GM21717 (cell line): ENCODE results near the gene INPP4A.

Experiments used
- ATAC-seq: cut with Tn5 transposase; IDR thresholded peaks from one replicate; pipeline ENCODE4 v1.9.1; 2021; ENCODE audit warnings: mild to moderate bottlenecking, moderate library complexity; ENCODE audit not compliant: unreplicated experiment

Gene INPP4A

DNA sequence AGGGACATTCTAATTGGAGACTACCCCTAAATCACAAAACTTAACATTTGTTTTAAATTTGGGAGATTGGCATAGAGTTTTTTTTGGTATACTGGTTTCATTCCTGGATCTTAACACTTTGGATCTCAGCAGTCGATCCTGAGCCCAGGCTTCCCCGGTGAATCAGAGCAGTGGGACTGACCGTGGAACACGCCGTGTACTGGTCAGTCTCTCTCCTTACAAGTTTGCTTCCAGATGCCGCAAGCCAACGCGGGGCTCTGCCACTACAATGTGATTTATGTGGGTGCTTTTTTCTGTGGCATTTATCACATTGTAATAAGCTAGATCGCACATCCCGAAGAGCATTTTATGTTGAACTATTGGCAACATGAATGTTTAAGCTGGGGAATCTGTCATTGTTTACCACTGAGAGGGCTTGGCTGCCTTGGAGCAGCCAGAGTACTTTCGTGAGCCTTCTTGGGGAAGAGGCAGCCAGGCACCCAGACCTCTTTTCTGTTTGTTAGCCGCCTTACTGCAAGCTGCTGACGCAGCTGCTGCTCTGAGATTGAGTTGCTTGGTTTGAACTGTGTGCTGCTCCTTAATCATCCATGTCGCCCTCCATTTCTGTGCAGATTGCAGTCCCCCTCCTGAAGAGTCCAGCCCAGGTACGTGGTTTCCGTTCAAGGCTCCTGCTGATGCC lies 114.3 kb downstream of the INPP4A start:
- ATAC-seq, result no peak

DNA sequence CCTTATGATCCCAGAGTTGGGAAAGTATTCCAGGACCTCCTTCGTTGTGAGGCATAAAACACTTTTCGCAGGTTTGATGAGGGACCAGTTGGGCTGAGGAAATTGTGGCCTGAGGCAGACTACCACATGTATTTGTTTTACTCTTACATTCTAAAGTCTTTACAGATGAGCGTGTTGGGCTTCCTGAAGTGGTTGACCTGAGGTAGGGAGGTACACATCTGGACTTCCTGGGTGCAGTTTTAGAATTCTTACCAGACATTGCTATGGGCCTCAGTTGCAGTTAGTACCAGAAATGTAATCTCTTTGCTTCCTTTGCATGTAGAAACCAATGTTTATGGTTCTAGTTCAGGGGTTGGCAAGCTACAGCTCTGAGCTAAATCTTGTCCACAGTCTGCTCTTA lies 114.9 kb downstream of the INPP4A start:
- no peak for ATAC-seq

GRCh38 chr2:98560256-98560771 lies 115.7 kb downstream of the INPP4A start:
- no peak for ATAC-seq

DNA sequence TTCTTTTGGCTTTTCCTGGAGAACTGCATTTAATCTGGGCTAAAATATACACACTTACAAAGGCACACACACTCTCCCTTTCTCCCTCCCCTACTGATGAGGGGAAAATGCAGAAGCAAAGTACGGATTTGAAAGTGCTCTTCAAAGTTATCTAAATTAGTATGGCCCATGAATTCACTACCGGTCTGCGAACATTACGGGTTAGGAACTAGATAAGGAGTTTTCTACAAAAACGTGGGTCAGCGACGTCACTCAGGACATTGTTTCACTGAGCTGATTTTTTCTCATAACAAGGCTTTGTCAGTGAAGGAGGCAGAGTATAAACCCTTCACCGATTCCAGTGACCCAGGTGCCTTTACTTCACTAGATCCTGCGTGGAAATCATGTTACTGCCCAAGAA lies 116.4 kb downstream of the INPP4A start:
- no peak for ATAC-seq

GRCh38 chr2:98561902-98562695 lies 117.4 kb downstream of the INPP4A start:
- no peak for ATAC-seq

- no peak for ATAC-seq
These were observed 118.7 kb downstream of the INPP4A start for GRCh38 chr2:98563394-98563793.

DNA sequence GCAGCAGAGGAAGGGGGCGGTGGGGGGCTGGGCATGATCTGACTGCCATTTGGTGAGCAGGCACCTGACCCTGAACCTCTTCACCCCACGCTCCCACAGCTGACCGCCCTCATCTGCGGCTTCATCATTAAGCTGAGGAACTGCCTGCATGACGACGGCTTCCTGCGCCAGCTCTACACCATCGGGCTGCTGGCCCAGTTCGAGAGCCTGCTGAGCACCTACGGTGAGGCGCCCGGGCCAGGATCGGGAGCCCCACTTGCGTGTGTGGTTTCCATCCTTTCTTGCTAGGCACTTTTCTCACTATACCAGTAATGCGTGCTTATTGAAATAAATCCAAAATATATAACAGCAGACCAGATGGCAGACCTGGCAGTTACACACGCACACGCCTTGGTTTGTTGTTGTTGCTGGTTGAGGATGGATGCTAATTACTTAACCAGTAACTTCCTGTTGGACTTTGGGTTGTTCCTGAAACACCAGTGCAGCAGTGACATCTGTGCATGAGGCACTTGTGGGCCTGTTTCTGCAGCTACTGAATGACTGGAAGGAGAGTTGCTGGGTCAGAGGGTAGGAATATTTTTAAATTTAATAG lies 120.0 kb downstream of the INPP4A start:
- no peak for ATAC-seq

DNA sequence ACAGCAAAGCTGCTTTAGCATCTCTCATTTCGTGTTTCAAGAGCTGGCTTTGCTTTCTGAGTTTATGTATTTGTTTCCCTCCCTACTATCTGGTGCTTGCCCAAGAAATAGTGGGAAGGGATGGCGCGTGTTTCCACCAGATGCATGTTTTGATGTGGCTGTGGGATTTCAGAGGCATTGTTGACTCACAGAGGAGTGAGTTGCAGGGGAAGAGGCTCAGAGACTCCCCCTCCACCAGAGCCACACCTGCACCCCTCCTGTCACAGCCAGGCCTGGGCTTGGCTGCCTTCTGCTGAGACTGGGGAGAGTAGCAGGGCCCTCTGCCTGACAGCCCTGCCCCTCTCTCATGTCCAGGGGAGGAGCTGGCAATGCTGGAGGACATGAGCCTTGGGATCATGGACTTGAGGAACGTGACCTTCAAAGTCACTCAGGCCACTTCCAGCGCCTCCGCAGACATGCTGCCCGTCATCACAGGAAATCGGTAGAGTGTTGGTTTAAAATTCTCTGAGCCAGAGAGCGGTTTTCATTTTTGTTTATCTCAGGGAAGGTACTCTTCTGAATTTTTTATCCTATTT lies 120.7 kb downstream of the INPP4A start:
- no peak for ATAC-seq

- ATAC-seq, result no peak
These were observed 121.3 kb downstream of the INPP4A start for GRCh38 chr2:98565941-98566340.

GRCh38 chr2:98568161-98568956 lies 123.7 kb downstream of the INPP4A start:
- ATAC-seq, result no peak

DNA sequence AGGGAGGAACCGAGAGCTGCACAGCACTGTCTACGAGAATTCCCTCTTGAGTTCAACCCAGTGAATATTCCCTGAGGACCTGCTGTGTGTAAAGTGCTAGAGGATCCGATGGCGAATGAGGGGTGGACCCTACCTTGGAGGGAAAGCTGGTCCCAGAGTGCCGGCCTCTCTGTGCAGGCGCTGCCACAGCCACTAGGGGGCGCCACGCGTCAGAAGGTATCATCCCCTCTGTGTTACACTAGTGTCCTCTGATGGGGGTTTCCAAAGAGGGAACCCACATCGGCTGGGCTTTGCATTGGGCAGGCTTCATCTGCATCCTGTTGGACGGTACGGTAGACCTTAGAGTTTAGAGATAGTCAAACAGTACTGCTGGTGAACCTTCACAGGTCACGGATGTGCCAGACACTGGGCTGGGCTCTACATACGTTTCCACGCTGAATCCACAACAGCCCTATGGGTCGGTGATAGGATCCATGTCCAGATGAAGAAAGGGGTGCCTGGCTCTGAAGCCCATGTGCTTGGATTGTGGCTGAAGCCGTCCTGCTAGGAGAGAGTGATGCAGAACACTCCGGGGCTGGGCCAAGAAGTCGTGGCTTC lies 124.6 kb downstream of the INPP4A start:
- ATAC-seq, result no peak

GRCh38 chr2:98569915-98570314 lies 125.3 kb downstream of the INPP4A start:
- ATAC-seq, result no peak

GRCh38 chr2:98570356-98570755 lies 125.7 kb downstream of the INPP4A start:
- ATAC-seq, result no peak

DNA sequence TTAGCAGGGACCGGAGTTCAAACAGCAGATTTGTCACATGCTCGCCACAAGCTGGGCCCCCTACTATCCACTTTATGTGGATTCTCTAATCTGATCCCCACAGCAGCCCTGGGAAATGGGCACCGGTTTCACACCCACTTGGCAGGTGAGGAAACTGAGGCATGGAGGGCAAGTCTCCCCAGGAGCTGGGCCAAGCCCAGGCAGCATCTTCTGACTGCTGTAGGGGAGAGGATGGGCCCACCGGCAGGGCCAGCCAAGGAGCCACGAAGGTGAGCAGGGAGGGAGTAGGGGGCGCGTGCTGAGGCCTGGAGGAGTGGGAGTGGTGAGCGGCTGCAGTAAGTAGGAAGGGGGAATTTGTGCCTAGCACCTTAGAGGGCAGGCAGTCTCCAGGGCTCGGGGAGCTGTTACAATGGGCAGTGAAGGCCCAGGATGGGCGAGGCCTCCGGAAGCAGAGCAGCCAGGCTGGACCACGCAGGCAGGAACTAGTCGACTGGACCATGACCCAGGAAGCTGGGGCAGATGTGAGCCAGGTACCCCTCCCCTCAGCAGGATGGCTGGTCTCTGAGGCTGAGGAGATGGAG lies 126.6 kb downstream of the INPP4A start:
- ATAC-seq, result no peak

GRCh38 chr2:98571796-98572195 lies 127.1 kb downstream of the INPP4A start:
- ATAC-seq, result no peak

- no peak for ATAC-seq
These were observed 127.6 kb downstream of the INPP4A start for GRCh38 chr2:98572211-98572610.

- ATAC-seq, result no peak
These were observed 128.0 kb downstream of the INPP4A start for GRCh38 chr2:98572676-98573075.

DNA sequence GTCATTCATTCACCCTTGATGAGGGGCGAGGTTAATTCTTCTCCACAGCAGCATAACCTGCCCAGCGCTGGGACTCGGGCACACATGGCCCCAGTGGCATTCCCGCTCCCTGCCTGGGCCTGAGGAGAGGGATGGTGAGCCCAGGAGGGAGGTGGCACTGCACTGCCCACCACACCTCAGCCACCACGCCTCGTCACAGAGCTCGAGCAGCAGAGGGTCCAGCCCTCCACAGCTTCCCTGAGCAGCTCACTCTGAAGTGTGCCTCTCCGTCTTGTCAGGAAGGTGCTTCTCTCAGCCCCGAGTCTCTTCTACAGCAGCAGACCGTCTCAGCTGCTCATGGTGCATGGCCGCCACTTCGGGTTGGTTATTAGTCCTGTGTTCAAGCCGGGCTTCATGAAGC lies 128.8 kb downstream of the INPP4A start:
- ATAC-seq, result no peak

GRCh38 chr2:98576666-98577312 lies 132.1 kb downstream of the INPP4A start:
- ATAC-seq, result no peak
